Naive thymus-derived CD8-positive, alpha-beta T cell (primary cell): ENCODE measurements around the gene MCM5. TPM values are rescaled to one million over a fixed set of nuclear protein-coding genes. Genes with fewer than 3 reads are reported as not detected.
A peak's percentile ranks its signal among the peaks of the same experiment; 100 is the strongest.

ENCODE experiments used
- ATAC-seq, 2 donors: fragments of 150-1000 bp; cut with Tn5 transposase in 1 of 2; sonication (Bioruptor Pico), chemical (Tn5 transposase) in 1 of 2; 1 replicate in 1 of 2; 2 replicates in 1 of 2; pipeline ENCODE4 v1.10.0; 2021; ENCODE audit warnings: mild to moderate bottlenecking in 2 of 2, moderate library complexity in 2 of 2
- POLR2A ChIA-PET: fragments of 350-600 bp; sonication (Branson Sonifier 250); formaldehyde crosslinking; loops from one replicate; lab custom pipeline; 2021; ENCODE audit warnings: antibody characterized with exemption; lab: Charles Lee
- DNase-seq, 10 donors: peaks; one replicate each; pipeline versions ENCODE4 v3.0.0 to v3.0.0-alpha.2; 2020 to 2022
- H3K27ac Mint-ChIP-seq, 10 donors: one replicate each; pipeline ENCODE4 v1.8.0; 2020 to 2022; ENCODE audit warnings: mild to moderate bottlenecking in 10 of 10, mixed read lengths in 10 of 10, moderate library complexity in 4 of 10, inconsistent platforms in 1 of 10
- H3K27me3 Mint-ChIP-seq, 5 donors: one replicate each; pipeline ENCODE4 v1.8.0; 2021 to 2022; ENCODE audit warnings: mixed read lengths in 5 of 5
- H3K36me3 Mint-ChIP-seq, 3 donors: one replicate each; pipeline ENCODE4 v1.8.0; 2020 to 2022; ENCODE audit warnings: mixed read lengths in 3 of 3, mild to moderate bottlenecking in 2 of 3, inconsistent platforms in 1 of 3
- H3K4me1 Mint-ChIP-seq, 4 donors: one replicate each; pipeline ENCODE4 v1.8.0; 2021 to 2022; ENCODE audit warnings: mixed read lengths in 4 of 4
- H3K4me3 Mint-ChIP-seq, 10 donors: one replicate each; pipeline ENCODE4 v1.8.0; 2020 to 2022; ENCODE audit warnings: mild to moderate bottlenecking in 10 of 10, mixed read lengths in 10 of 10, moderate library complexity in 6 of 10, inconsistent platforms in 1 of 10
- H3K9me3 Mint-ChIP-seq, 9 donors: one replicate each; pipeline ENCODE4 v1.8.0; 2020 to 2022; ENCODE audit warnings: mixed read lengths in 9 of 9, mild to moderate bottlenecking in 3 of 9, inconsistent platforms in 1 of 9, moderate library complexity in 1 of 9
- polyA plus RNA-seq, 3 donors: library from polyadenylated mRNA; unstranded; fragments of 300-500 nt; fragmentation: Illumina TruSeq; gene quantifications; one replicate each; pipeline ENCODE4 v1.2.3, GENCODE V29; 2021
- total RNA-seq, 8 experiments: library from RNA in 2 of 8; stranded (reverse) in 2 of 8; gene quantifications; one replicate each; pipeline ENCODE4 v1.2.3 and lab custom pipeline; 2021 to 2026

MCM5 gene
- total and polyA plus RNA-seq, 5 experiments from 2014 or later, result 22.3 to 68.1 (median 25.6) TPM

- POLR2A ChIA-PET, result no interaction called here
- Mint-ChIP-seq H3K27me3 (peaks cover 12 to 61% (median 14%) of the 10 kb centered on the region in 5 donors), H3K9me3 (peaks cover 0 to 1% (median 0%) of the 10 kb centered on the region in 9 donors), H3K4me1 (peaks cover 3 to 22% (median 7%) of the 10 kb centered on the region in 4 donors), H3K36me3 (no peaks in the 10 kb centered on the region), H3K4me3 (no peak overlapping the region), H3K27ac (no peak overlapping the region)
- DNase-seq (peak in 1 of 10 donors; percentile 27), ATAC-seq (peak in 1 of 2 donors; percentile 65)
Measured at GRCh38 chr22:35367331-35367886, 32.5 kb upstream of the MCM5 start.

DNA sequence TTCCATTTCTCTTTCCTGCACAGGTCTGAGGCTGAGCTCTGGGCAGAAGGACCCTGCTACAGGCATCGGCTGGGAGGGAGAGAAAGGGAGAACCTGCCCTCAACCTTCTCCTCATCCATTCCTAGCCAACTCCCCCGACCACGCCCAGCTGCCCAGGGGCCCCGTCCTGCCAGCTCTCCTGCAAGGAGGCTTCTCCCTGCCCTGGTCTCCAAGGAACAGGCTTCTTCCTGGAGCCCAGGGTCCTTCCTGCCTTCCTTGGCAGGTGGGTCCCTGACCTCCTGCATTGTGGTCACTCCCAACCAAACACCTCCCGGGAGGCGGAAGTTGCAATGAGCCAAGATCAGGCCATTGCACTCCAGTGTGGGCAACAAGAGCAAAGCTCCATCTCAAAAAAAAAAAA is 31.6 kb upstream of the MCM5 start:
- no peaks in the 10 kb centered on the region for H3K36me3 Mint-ChIP-seq
- peaks cover 12 to 56% (median 14%) of the 10 kb centered on the region in 5 donors for H3K27me3 Mint-ChIP-seq
- POLR2A ChIA-PET, result interaction anchor here (0.6 kb wide), 1 partner anchor 66 kb away, joined by 8 read pairs; no protein-coding TSS in a partner anchor
- ATAC-seq (no peak), DNase-seq (no peak)
- H3K27ac Mint-ChIP-seq, result no peak overlapping the region
- H3K4me1 Mint-ChIP-seq, result peaks cover 3 to 22% (median 7%) of the 10 kb centered on the region in 4 donors
- peaks cover 0 to 1% (median 0%) of the 10 kb centered on the region in 9 donors for H3K9me3 Mint-ChIP-seq
- no peak overlapping the region for H3K4me3 Mint-ChIP-seq

DNA sequence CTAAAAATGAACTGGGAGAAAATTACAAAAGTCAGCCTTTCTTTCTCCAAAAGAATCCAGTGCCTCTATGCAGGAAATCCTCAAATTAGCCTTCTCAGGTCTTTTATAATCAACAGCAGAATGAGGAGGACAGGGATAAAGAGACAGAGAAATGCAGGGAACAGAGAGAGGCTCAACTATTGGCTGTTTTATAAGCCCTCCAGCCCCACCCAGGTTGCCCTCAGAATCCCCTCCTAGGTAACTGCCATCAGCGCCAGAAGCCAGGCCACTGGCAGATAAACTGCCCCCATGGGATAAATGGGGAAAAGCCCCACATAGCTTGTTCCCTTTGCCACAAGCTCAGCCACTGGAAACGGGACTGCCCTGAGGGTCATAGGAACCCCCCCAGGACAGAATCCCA is 29.9 kb upstream of the MCM5 start:
- POLR2A ChIA-PET, result interaction anchor here (0.6 kb wide), 1 partner anchor 35 kb away, joined by 5 read pairs; no protein-coding TSS in a partner anchor
- no peak overlapping the region for H3K4me3 Mint-ChIP-seq
- no peak for DNase-seq
- ATAC-seq, result no peak
- no peak overlapping the region for H3K27ac Mint-ChIP-seq
- peaks cover 0 to 1% (median 0%) of the 10 kb centered on the region in 9 donors for H3K9me3 Mint-ChIP-seq
- peaks cover 10 to 47% (median 14%) of the 10 kb centered on the region in 5 donors for H3K27me3 Mint-ChIP-seq
- H3K4me1 Mint-ChIP-seq, result peaks cover 3 to 24% (median 7%) of the 10 kb centered on the region in 4 donors
- no peaks in the 10 kb centered on the region for H3K36me3 Mint-ChIP-seq

DNA sequence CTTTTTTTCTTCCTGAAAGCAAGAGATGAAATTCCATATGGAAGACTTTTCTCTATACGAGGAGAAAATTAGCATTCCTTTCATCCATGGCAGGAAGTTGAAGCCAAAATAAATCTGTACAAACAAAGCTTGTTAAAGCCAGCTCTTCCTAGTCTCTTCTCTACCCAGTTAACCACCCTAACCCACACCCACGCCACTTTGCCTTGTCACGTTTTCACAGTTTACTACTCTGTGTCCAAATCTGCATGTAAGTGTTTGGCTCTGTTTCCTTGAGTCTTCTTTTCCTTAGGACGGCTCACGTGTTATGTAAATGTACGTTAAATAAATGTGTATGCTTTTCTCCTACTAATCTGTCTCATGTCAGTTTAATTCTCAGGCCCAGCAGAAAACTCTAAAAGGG is 26.2 kb upstream of the MCM5 start:
- POLR2A ChIA-PET, result no interaction called here
- Mint-ChIP-seq H3K4me3 (no peak overlapping the region), H3K9me3 (no peaks in the 10 kb centered on the region), H3K27me3 (peaks cover 0 to 21% (median 2%) of the 10 kb centered on the region in 5 donors), H3K36me3 (no peaks in the 10 kb centered on the region), H3K27ac (no peak overlapping the region), H3K4me1 (peaks cover 13 to 28% (median 17%) of the 10 kb centered on the region in 4 donors)
- DNase-seq, result no peak
- ATAC-seq, result no peak

DNA sequence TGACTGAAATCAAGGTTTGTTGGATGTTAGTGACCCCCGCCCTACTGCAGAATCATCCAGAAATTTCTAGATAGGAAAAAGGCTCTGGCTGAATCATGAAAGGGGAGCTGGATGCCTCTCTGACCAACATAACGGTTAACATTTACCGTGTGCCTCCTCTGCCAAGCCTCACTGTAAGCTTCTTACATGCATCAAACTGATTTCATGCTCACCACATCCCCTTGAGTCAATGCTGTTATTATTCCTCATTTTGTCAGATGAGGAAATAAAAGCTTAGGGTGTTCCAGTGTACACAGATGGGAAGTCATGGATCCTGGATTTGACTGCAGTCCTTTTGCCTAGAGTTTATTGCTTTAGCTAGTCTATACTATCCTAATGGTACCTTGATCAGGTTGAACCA is 24.9 kb upstream of the MCM5 start:
- peaks cover 0 to 13% (median under 1%) of the 10 kb centered on the region in 5 donors for H3K27me3 Mint-ChIP-seq
- H3K36me3 Mint-ChIP-seq, result no peaks in the 10 kb centered on the region
- peaks cover 13 to 32% (median 17%) of the 10 kb centered on the region in 4 donors for H3K4me1 Mint-ChIP-seq
- no peaks in the 10 kb centered on the region for H3K9me3 Mint-ChIP-seq
- POLR2A ChIA-PET, result interaction anchor here (0.9 kb wide), 1 partner anchor 10 kb away, joined by 3 read pairs; no protein-coding TSS in a partner anchor
- no peak for ATAC-seq
- H3K4me3 Mint-ChIP-seq, result no peak overlapping the region
- DNase-seq, result no peak
- no peak overlapping the region for H3K27ac Mint-ChIP-seq

- ATAC-seq, result no peak
- H3K4me3 Mint-ChIP-seq, result no peak overlapping the region
- peak overlapping the region in 1 of 10 donors; percentile 33 for H3K27ac Mint-ChIP-seq
- no peaks in the 10 kb centered on the region for H3K9me3 Mint-ChIP-seq
- peaks cover 0 to 10% (median 3%) of the 10 kb centered on the region in 5 donors for H3K27me3 Mint-ChIP-seq
- H3K4me1 Mint-ChIP-seq, result peaks cover 13 to 36% (median 20%) of the 10 kb centered on the region in 4 donors
- no peaks in the 10 kb centered on the region for H3K36me3 Mint-ChIP-seq
- POLR2A ChIA-PET, result interaction anchor here (0.9 kb wide), 1 partner anchor 10 kb away, joined by 3 read pairs; no protein-coding TSS in a partner anchor
- no peak for DNase-seq
Measured at GRCh38 chr22:35375526-35375925, 24.4 kb upstream of the MCM5 start.

DNA sequence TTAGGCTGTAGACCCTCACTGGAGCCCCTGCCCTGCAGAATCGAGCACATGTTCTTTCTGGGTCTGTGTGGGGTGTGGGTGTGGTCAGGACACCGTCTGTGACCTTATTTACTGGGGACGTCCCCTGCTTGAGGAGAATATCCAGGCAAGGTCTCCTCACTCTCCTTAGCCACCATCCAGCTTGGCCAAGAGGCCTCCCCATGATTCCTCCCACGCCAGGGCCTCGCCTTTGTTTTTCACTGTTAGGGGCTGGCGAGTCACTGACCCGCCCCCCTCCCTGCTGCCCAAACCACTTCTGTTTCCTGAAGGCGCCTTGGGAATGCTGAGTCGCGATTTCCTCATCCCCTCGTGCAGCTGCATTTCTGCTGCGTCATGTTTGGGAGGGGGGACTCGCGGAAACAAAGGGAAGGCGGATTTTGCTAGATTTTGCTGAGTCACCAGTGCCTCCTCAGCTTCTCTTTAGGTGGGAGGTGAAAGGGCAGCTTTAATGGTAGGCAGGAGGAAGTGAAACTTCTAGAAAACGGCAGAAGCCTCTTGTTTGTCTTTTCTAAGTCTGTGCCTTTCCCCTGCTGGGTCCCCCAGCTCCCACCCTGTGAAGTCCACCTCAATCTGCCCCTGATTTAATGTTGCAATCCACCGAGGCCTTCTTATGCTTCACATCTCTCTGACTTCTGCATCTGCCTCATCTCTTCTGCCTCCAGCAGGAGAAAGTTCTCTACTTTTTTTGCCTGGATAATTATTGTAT is 23.0 kb upstream of the MCM5 start:
- Mint-ChIP-seq H3K9me3 (no peaks in the 10 kb centered on the region), H3K36me3 (no peaks in the 10 kb centered on the region), H3K4me3 (peak overlapping the region in 5 of 10 donors; percentile 9 to 57 (median 22)), H3K4me1 (peaks cover 12 to 41% (median 24%) of the 10 kb centered on the region in 4 donors), H3K27ac (peak overlapping the region in 3 of 10 donors; percentile 41 to 67 (median 65)), H3K27me3 (peaks cover 2 to 15% (median 6%) of the 10 kb centered on the region in 5 donors)
- POLR2A ChIA-PET, result no interaction called here
- DNase-seq (peak in 6 of 10 donors; percentile 13 to 47 (median 19)), ATAC-seq (peak in 1 of 2 donors; percentile 30)

GRCh38 chr22:35377735-35378134 is 22.2 kb upstream of the MCM5 start:
- Mint-ChIP-seq H3K27ac (peak overlapping the region in 2 of 10 donors; percentile 65 to 67), H3K4me3 (peak overlapping the region in 1 of 10 donors; percentile 22), H3K36me3 (no peaks in the 10 kb centered on the region), H3K4me1 (peaks cover 10 to 42% (median 21%) of the 10 kb centered on the region in 4 donors), H3K9me3 (no peaks in the 10 kb centered on the region), H3K27me3 (peaks cover 3 to 18% (median 8%) of the 10 kb centered on the region in 5 donors)
- no peak for ATAC-seq
- POLR2A ChIA-PET, result no interaction called here
- DNase-seq, result no peak

DNA sequence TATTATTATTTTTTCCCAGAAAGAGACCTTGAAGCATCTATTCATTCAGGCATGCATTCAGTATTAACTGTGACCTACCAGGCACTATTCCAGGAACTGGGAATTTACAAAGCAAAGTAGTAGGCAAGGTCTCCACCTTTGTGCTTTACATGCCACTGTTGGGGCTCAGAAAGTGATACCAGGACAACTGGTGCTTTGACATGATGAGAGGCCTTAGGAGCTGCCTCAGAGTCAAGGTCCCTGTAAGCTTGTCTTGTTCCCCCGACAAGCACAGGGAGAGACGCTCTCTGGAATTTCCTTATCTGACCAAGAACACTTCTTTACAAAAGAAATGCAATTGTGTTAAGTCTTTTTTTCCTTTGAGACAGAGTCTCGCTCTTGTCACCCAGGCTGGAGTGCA is 21.3 kb upstream of the MCM5 start:
- Mint-ChIP-seq H3K9me3 (no peaks in the 10 kb centered on the region), H3K36me3 (no peaks in the 10 kb centered on the region), H3K27ac (no peak overlapping the region), H3K4me1 (peaks cover 10 to 42% (median 21%) of the 10 kb centered on the region in 4 donors), H3K27me3 (peaks cover 9 to 27% (median 12%) of the 10 kb centered on the region in 5 donors), H3K4me3 (peak overlapping the region in 1 of 10 donors; percentile 32)
- DNase-seq, result no peak
- no peak for ATAC-seq
- POLR2A ChIA-PET, result no interaction called here

DNA sequence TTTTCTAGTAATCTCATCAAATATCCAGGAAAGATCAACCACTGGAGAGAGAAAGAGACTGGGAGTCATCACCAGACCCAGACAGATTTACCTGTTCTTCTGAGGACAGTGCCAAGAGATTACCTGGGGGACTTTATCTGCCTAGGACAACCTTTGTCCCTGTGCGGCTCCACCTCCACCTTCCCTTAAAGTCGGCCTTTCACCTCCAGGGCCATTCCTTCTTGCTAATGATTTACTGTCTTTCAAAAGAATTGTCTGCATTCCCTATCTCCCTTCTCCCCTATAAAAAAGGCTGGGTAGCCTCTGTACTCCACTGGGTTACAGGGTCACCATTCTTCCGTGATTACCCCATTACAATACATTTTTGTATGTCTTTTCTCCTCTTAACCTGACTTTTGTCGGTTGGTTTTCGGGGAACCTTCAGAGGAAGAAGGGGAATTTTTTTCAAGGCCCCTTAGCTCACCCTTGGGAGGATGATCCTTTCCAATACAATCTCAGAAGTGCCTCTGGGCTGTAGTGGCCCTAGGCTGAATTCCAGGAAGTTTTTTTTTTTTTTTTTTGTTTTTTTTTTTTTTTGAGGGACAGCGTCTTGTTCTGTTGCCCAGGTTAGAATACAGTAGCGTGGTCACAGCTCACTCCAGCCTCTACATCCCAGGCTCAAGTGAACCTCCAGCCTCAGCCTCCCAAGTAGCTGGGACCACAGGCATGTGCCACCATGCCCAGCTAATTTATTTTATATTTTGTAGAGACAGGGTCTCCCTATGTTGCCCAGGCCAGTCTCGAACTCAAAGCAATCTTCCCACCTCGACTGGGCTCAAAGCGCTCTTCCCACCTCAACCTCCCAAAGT is 20.6 kb upstream of the MCM5 start:
- POLR2A ChIA-PET, result interaction anchor here (0.7 to 1.2 kb wide), 2 partner anchors 80 to 162 kb away, joined by 3 to 5 read pairs; partner anchors contain the start of gene TOM1
- H3K4me3 Mint-ChIP-seq, result peak overlapping the region in 1 of 10 donors; percentile 32
- peaks cover 10 to 35% (median 13%) of the 10 kb centered on the region in 5 donors for H3K27me3 Mint-ChIP-seq
- H3K27ac Mint-ChIP-seq, result no peak overlapping the region
- peaks cover 10 to 41% (median 21%) of the 10 kb centered on the region in 4 donors for H3K4me1 Mint-ChIP-seq
- no peak for DNase-seq
- no peaks in the 10 kb centered on the region for H3K36me3 Mint-ChIP-seq
- H3K9me3 Mint-ChIP-seq, result no peaks in the 10 kb centered on the region
- no peak for ATAC-seq

- H3K27ac Mint-ChIP-seq, result no peak overlapping the region
- POLR2A ChIA-PET, result interaction anchor here (0.7 to 1.2 kb wide), 2 partner anchors 80 to 161 kb away, joined by 3 to 5 read pairs; partner anchors contain the start of gene TOM1
- no peak for ATAC-seq
- DNase-seq, result no peak
- peaks cover 10 to 41% (median 21%) of the 10 kb centered on the region in 4 donors for H3K4me1 Mint-ChIP-seq
- no peaks in the 10 kb centered on the region for H3K9me3 Mint-ChIP-seq
- no peaks in the 10 kb centered on the region for H3K36me3 Mint-ChIP-seq
- H3K4me3 Mint-ChIP-seq, result peak overlapping the region in 4 of 10 donors; percentile 31 to 66 (median 60)
- peaks cover 12 to 41% (median 17%) of the 10 kb centered on the region in 5 donors for H3K27me3 Mint-ChIP-seq
Measured at GRCh38 chr22:35380013-35380412, 19.9 kb upstream of the MCM5 start.
